Measurements from ENCODE around the gene CDC42BPB.

GRCh38 chr14:103031956-103032355, 25.4 kb downstream of the CDC42BPB start:
- TF ChIP-seq MLXIP (CRISPR knock-in tag; IDR thresholded peaks at IDR 0.05; ENCODE audit: borderline replicate concordance) (no peak), EZH2 (conservative IDR thresholded peaks at IDR 0.05; ENCODE audit: low read depth, low read length) (no peak), CENPBD1 (CRISPR knock-in tag; IDR thresholded peaks at IDR 0.05; ENCODE audit: borderline replicate concordance, low read depth) (no peak), SRF (IDR thresholded peaks at IDR 0.05; ENCODE audit: low read depth, low read length) (no peak), ZBTB33 (CRISPR knock-in tag; IDR thresholded peaks at IDR 0.05) (peak; percentile 63; the same call in 1 of the 2 replicates), RBM39 (IDR thresholded peaks at IDR 0.05; ENCODE audit: low read depth, low read length, poor library complexity, severe bottlenecking) (no peak), EP300 (IDR thresholded peaks at IDR 0.05; ENCODE audit: low read depth in 2 of 2, low read length in 2 of 2) (no peak), EP300 (CRISPR knock-in tag; IDR thresholded peaks at IDR 0.05; ENCODE audit: borderline replicate concordance) (no peak), NR1H2 (CRISPR knock-in tag; IDR thresholded peaks at IDR 0.05; ENCODE audit: borderline replicate concordance, low read depth) (no peak), ELF4 (CRISPR knock-in tag; IDR thresholded peaks at IDR 0.05; ENCODE audit: borderline replicate concordance) (no peak)
